GM12864 (cell line): ENCODE measurements around the gene PGS1.

Source experiments
- DNase-seq: peaks from one replicate; pipeline ENCODE4 v3.0.0-alpha.2; 2011; ENCODE audit warnings: low read depth
- H3K4me3 ChIP-seq: 2 replicates; pipeline ENCODE4 v1.5.1; 2011; ENCODE audit warnings: mild to moderate bottlenecking, low read depth, low read length, control low read depth
- CTCF ChIP-seq: IDR thresholded peaks from 2 replicates; pipeline ENCODE4 v1.5.1; 2011; ENCODE audit warnings: low read depth, mild to moderate bottlenecking, moderate library complexity, low read length, control low read depth, inconsistent platforms; ENCODE audit errors: missing control alignments

PGS1 gene

GRCh38 chr17:78422267-78422605 is 43.8 kb downstream of the PGS1 start:
- H3K4me3 ChIP-seq, result no peak overlapping the region
- no peak for TF ChIP-seq CTCF
- DNase-seq, result no peak

- no peak for DNase-seq
- TF ChIP-seq CTCF, result no peak
- H3K4me3 ChIP-seq, result no peak overlapping the region
Observed at GRCh38 chr17:78422872-78423588, 44.6 kb downstream of the PGS1 start.

GRCh38 chr17:78423961-78424675 is 45.7 kb downstream of the PGS1 start:
- H3K4me3 ChIP-seq, result no peak overlapping the region
- no peak for DNase-seq
- no peak for TF ChIP-seq CTCF

- no peak for DNase-seq
- TF ChIP-seq CTCF, result no peak
- no peak overlapping the region for H3K4me3 ChIP-seq
Observed at GRCh38 chr17:78425429-78425828, 47.0 kb downstream of the PGS1 start.

GRCh38 chr17:78426293-78426879 is 47.9 kb downstream of the PGS1 start:
- TF ChIP-seq CTCF, result no peak
- DNase-seq, result no peak
- no peak overlapping the region for H3K4me3 ChIP-seq

- TF ChIP-seq CTCF, result no peak
- no peak for DNase-seq
- no peak overlapping the region for H3K4me3 ChIP-seq
Observed at GRCh38 chr17:78427140-78427539, 48.7 kb downstream of the PGS1 start.
